LNCAP (cell line): ENCODE measurements around the gene SLC35F4.

Experiments used
- CTCF ChIP-seq: fragments of 450-650 bp; IDR thresholded peaks from 2 replicates; pipeline ENCODE4 v1.5.1; 2017; ENCODE audit warnings: mild to moderate bottlenecking

SLC35F4 gene

GRCh38 chr14:57736391-57736790, 129.5 kb downstream of the SLC35F4 start:
- TF ChIP-seq CTCF: no peak

- TF ChIP-seq CTCF: no peak
Observed at GRCh38 chr14:57735276-57735675, 130.6 kb downstream of the SLC35F4 start.

GRCh38 chr14:57732463-57733285, 133.2 kb downstream of the SLC35F4 start:
- no peak for TF ChIP-seq CTCF

- no peak for TF ChIP-seq CTCF
Observed at GRCh38 chr14:57729208-57730187, 136.4 kb downstream of the SLC35F4 start.

- TF ChIP-seq CTCF: no peak
Observed at GRCh38 chr14:57725399-57726077, 140.4 kb downstream of the SLC35F4 start.

- TF ChIP-seq CTCF: no peak
Observed at GRCh38 chr14:57714487-57714931, 151.4 kb downstream of the SLC35F4 start.

- TF ChIP-seq CTCF: no peak
Observed at GRCh38 chr14:57712698-57713097, 153.2 kb downstream of the SLC35F4 start.
